H1 (cell line): Measurements from ENCODE around the gene JPT2. TPM values are rescaled to one million over a fixed set of nuclear protein-coding genes. Genes with fewer than 3 reads are reported as not detected.

Experiments used
- CTCF ChIA-PET: fragments of 300-600 bp; sonication (Branson Sonifier 250); formaldehyde crosslinking; loops from one replicate; lab custom pipeline; 2021; ENCODE audit not compliant: partially characterized antibody; lab: Charles Lee
- POLR2A ChIA-PET: fragments of 300-600 bp; sonication (Branson Sonifier 250); formaldehyde crosslinking; loops from one replicate; lab custom pipeline; 2021; ENCODE audit warnings: inconsistent platforms; ENCODE audit not compliant: partially characterized antibody; lab: Charles Lee
- DNase-seq, 2 experiments: peaks; one replicate each; pipeline versions ENCODE4 v3.0.0 to v3.0.0-alpha.2; 2010 to 2022; ENCODE audit warnings: low spot score in 2 of 2, low read depth in 1 of 2, mixed read lengths in 1 of 2
- FAIRE-seq: peaks from 2 replicates; lab custom pipeline; 2011; peaks lifted over from hg19 to GRCh38; lab: Jason Lieb, UNC
- H2AFZ ChIP-seq: 2 replicates; pipeline ENCODE4 v1.8.1; 2012; ENCODE audit warnings: low read length, inconsistent platforms
- H2AK5ac ChIP-seq: 2 replicates; pipeline ENCODE4 v1.6.1; 2013; ENCODE audit warnings: low read depth, low read length
- H2BK120ac ChIP-seq: replicated peaks from 2 replicates; pipeline ENCODE3; 2013; ENCODE audit warnings: low read depth, low read length, inconsistent platforms
- H2BK12ac ChIP-seq: 2 replicates; pipeline ENCODE4 v1.6.1; 2013; ENCODE audit warnings: low read depth, low read length
- H2BK15ac ChIP-seq: 2 replicates; pipeline ENCODE4 v1.6.1; 2013; ENCODE audit warnings: low read length
- H2BK20ac ChIP-seq: 2 replicates; pipeline ENCODE4 v1.6.1; 2013; ENCODE audit warnings: low read length
- H2BK5ac ChIP-seq: 2 replicates; pipeline ENCODE4 v1.6.1; 2013; ENCODE audit warnings: low read depth, low read length
- H3K14ac ChIP-seq: 2 replicates; pipeline ENCODE4 v1.6.1; 2013; ENCODE audit warnings: inconsistent platforms; ENCODE audit not compliant: insufficient read length
- H3K18ac ChIP-seq: 2 replicates; pipeline ENCODE4 v1.6.1; 2013; ENCODE audit warnings: low read length; ENCODE audit errors: extremely low read depth
- H3K23ac ChIP-seq: 2 replicates; pipeline ENCODE4 v1.6.1; 2013; ENCODE audit warnings: inconsistent platforms; ENCODE audit not compliant: insufficient read length
- H3K23me2 ChIP-seq: 2 replicates; pipeline ENCODE4 v1.6.1; 2013; ENCODE audit warnings: low read depth, low read length
- H3K27ac ChIP-seq: 2 replicates; pipeline ENCODE4 v1.6.1; 2011; ENCODE audit warnings: low read depth, low read length, inconsistent platforms
- H3K27me3 ChIP-seq, 4 experiments: replicated peaks in 1 of 4; 1 replicate in 1 of 4; 2 replicates in 3 of 4; pipeline versions ENCODE4 v1.6.1 to v1.8.1; 2011 to 2013; ENCODE audit warnings: low read length in 3 of 4, mild to moderate bottlenecking in 3 of 4, inconsistent platforms in 2 of 4, mixed read lengths in 2 of 4, moderate library complexity in 1 of 4; ENCODE audit not compliant: control insufficient read depth in 3 of 4, insufficient read depth in 3 of 4; ENCODE audit errors: extremely low read depth in 1 of 4
- H3K36me3 ChIP-seq, 4 experiments: 2 replicates each; pipeline versions ENCODE4 v1.6.1 to v1.8.1; 2011 to 2013; ENCODE audit warnings: mild to moderate bottlenecking in 4 of 4, low read length in 3 of 4, moderate library complexity in 2 of 4, control low read depth in 1 of 4, inconsistent platforms in 1 of 4; ENCODE audit not compliant: insufficient read depth in 4 of 4, control insufficient read depth in 2 of 4
- H3K4ac ChIP-seq: replicated peaks from 2 replicates; pipeline ENCODE3; 2013; ENCODE audit warnings: low read length, low read depth, mixed read lengths, inconsistent platforms; ENCODE audit not compliant: insufficient read length
- H3K4me1 ChIP-seq, 4 experiments: replicated peaks in 1 of 4; 1 replicate in 1 of 4; 2 replicates in 3 of 4; pipeline versions ENCODE4 v1.6.1 to v1.8.1; 2011 to 2013; ENCODE audit warnings: low read length in 3 of 4, inconsistent platforms in 2 of 4, mixed read lengths in 1 of 4; ENCODE audit not compliant: insufficient read depth in 4 of 4, control insufficient read depth in 3 of 4
- H3K4me2 ChIP-seq, 2 experiments: 2 replicates each; pipeline versions ENCODE4 v1.6.1 to v1.8.1; 2011 to 2013; ENCODE audit warnings: low read depth in 2 of 2, low read length in 2 of 2, control low read depth in 1 of 2, inconsistent platforms in 1 of 2, mild to moderate bottlenecking in 1 of 2; ENCODE audit not compliant: insufficient read depth in 1 of 2
- H3K4me3 ChIP-seq, 4 experiments: fragments of 200-600, 300-600 bp in 1 of 4; sonication (generic), shearing (Covaris generic), sonication (Bioruptor Twin) in 1 of 4; 2 replicates each; pipeline versions ENCODE4 v1.5.1 to v1.8.1; 2011 to 2016; ENCODE audit warnings: low read length in 4 of 4, low read depth in 3 of 4, control low read depth in 2 of 4, inconsistent platforms in 2 of 4, mild to moderate bottlenecking in 2 of 4, mixed read lengths in 1 of 4, moderate library complexity in 1 of 4; ENCODE audit not compliant: insufficient read depth in 2 of 4; ENCODE audit errors: extremely low read depth in 1 of 4
- H3K56ac ChIP-seq: replicated peaks from 2 replicates; pipeline ENCODE3; 2013; ENCODE audit warnings: low read depth, mild to moderate bottlenecking, mixed read lengths, low read length, inconsistent platforms; ENCODE audit not compliant: insufficient read length
- H3K79me1 ChIP-seq: 2 replicates; pipeline ENCODE4 v1.6.1; 2013; ENCODE audit warnings: low read depth, low read length, control low read depth
- H3K79me2 ChIP-seq, 2 experiments: 2 replicates each; pipeline versions ENCODE4 v1.6.1 to v1.8.1; 2012 to 2013; ENCODE audit warnings: low read length in 2 of 2, mild to moderate bottlenecking in 2 of 2, inconsistent platforms in 1 of 2; ENCODE audit not compliant: insufficient read depth in 2 of 2, control insufficient read depth in 1 of 2
- H3K9ac ChIP-seq, 4 experiments: replicated peaks in 1 of 4; 1 replicate in 1 of 4; 2 replicates in 3 of 4; pipeline versions ENCODE4 v1.6.1 to v1.8.1; 2011 to 2013; ENCODE audit warnings: low read depth in 3 of 4, low read length in 3 of 4, control low read depth in 2 of 4, mild to moderate bottlenecking in 2 of 4, moderate library complexity in 2 of 4, inconsistent platforms in 1 of 4; ENCODE audit errors: extremely low read depth in 1 of 4
- H3K9me3 ChIP-seq, 2 experiments: 2 replicates each; pipeline versions ENCODE4 v1.6.1 to v1.8.1; 2012 to 2013; ENCODE audit warnings: mild to moderate bottlenecking in 2 of 2, moderate library complexity in 2 of 2, control low read depth in 1 of 2, inconsistent platforms in 1 of 2, low read depth in 1 of 2, low read length in 1 of 2, mixed read lengths in 1 of 2; ENCODE audit not compliant: insufficient read depth in 2 of 2
- H4K20me1 ChIP-seq, 2 experiments: replicated peaks in 1 of 2; 2 replicates each; pipeline versions ENCODE3 to v1.8.1; 2011 to 2013; ENCODE audit warnings: inconsistent platforms in 2 of 2, low read length in 2 of 2, mild to moderate bottlenecking in 1 of 2; ENCODE audit not compliant: insufficient read depth in 2 of 2, control insufficient read depth in 1 of 2
- H4K5ac ChIP-seq: 2 replicates; pipeline ENCODE4 v1.6.1; 2013; ENCODE audit warnings: low read length, low read depth, mixed read lengths, inconsistent platforms; ENCODE audit not compliant: insufficient read length
- H4K8ac ChIP-seq: 2 replicates; pipeline ENCODE4 v1.8.0; 2013; ENCODE audit warnings: mild to moderate bottlenecking, moderate library complexity, low read length, inconsistent platforms; ENCODE audit not compliant: insufficient read depth; ENCODE audit errors: extremely low read depth
- H4K91ac ChIP-seq: replicated peaks from 2 replicates; pipeline ENCODE3; 2013; ENCODE audit warnings: low read length, mixed read lengths, inconsistent platforms; ENCODE audit not compliant: insufficient read length
- E2F6 ChIP-seq: IDR thresholded peaks from 2 replicates; pipeline ENCODE4 v1.6.1; 2012; ENCODE audit warnings: inconsistent platforms
- FOSL1 ChIP-seq: IDR thresholded peaks from 2 replicates; pipeline ENCODE4 v1.6.1; 2011; ENCODE audit warnings: mild to moderate bottlenecking, low read depth, low read length, moderate library complexity; ENCODE audit not compliant: insufficient read depth
- WGBS, 2 experiments: shearing (Covaris generic) in 1 of 2; methylation state at CpG; one replicate each; pipeline versions ENCODE4 v1.1.6 to v1.1.7; 2013 to 2015; ENCODE audit warnings: low lambda C conversion rate in 2 of 2, mixed read lengths in 2 of 2, inconsistent platforms in 1 of 2, low coverage in 1 of 2, missing lambda C conversion rate in 1 of 2; ENCODE audit not compliant: insufficient replicate concordance in 2 of 2, insufficient coverage in 1 of 2, insufficient read length in 1 of 2; ENCODE audit errors: extremely low coverage in 1 of 2, missing lambda C conversion rate in 1 of 2; 5-methylcytosine and 5-hydroxymethylcytosine counted together
- polyA plus RNA-seq, 7 experiments: library from polyadenylated mRNA; depleted of rRNA in 3 of 7; stranded (reverse) in 5 of 7; unstranded in 2 of 7; fragments of >200 nt in 5 of 7; fragments of 200-250 nt in 2 of 7; gene quantifications; 1 replicate in 5 of 7; 2 replicates in 1 of 7; 4 replicates in 1 of 7; pipeline versions ENCODE4 v1.2.1 to v1.2.3, GENCODE V29; 2011 to 2013; ENCODE audit warnings: missing spikeins in 2 of 7, mixed read lengths in 2 of 7
- total RNA-seq: library from RNA; stranded (reverse); fragmentation: NEBNext Ultra II Directional; extraction: Animal tissue kit (Norgen Biotek cat#: 25700); gene quantifications from 2 replicates; pipeline ENCODE4 v1.2.1, GENCODE V29; 2021

Gene JPT2
- total and polyA plus RNA-seq, 2 of the 8 experiments (the other 6 are each of a cell fraction or from before 2014, with no cell fraction given), result 67.6 to 197 TPM

GRCh38 chr16:1655909-1656807, 21.9 kb upstream of the JPT2 start:
- peaks cover 6 to 29% of the 10 kb centered on the region in 2 experiments for H4K20me1 ChIP-seq
- H3K9ac ChIP-seq, result no peak overlapping the region
- H2BK5ac ChIP-seq, result no peak overlapping the region
- H4K5ac ChIP-seq, result no peak overlapping the region
- no peak overlapping the region for H2BK15ac ChIP-seq
- FAIRE-seq, result no peak
- H3K79me2 ChIP-seq, result 0 out of 4 replicates have a peak, but pooled peaks cover 0 to 1% of the 10 kb centered on the region in 2 experiments
- H3K56ac ChIP-seq, result no peak overlapping the region
- H2AFZ ChIP-seq, result no peak overlapping the region
- no peaks in the 10 kb centered on the region for H3K4me1 ChIP-seq
- H3K36me3 ChIP-seq, result peaks cover 14 to 40% (median 33%) of the 10 kb centered on the region in 4 experiments; a peak in 7 of 8 replicates
- H3K4ac ChIP-seq, result no peak overlapping the region
- no peak overlapping the region for H2AK5ac ChIP-seq
- H3K9me3 ChIP-seq, result no peaks in the 10 kb centered on the region
- H3K4me2 ChIP-seq, result no peak overlapping the region
- DNase-seq, result no peak
- CTCF ChIA-PET, result interaction anchor here (0.8 kb wide), 1 partner anchor 12 kb away, joined by 3 read pairs; no protein-coding TSS in a partner anchor
- no peak overlapping the region for H3K18ac ChIP-seq
- no peak overlapping the region; the same call in 1 of the 2 replicates for H4K8ac ChIP-seq
- 92% methylated on average over 47 of the region's 52 CpGs; no CpG with 5 or more reads in 1 of the 2 experiments for WGBS, 2 experiments
- 0 out of 2 replicates have a peak, but pooled peaks cover 7% of the 10 kb centered on the region for H3K79me1 ChIP-seq
- no peaks in the 10 kb centered on the region for H3K23me2 ChIP-seq
- no peaks in the 10 kb centered on the region for H3K27me3 ChIP-seq
- no peak overlapping the region for H3K27ac ChIP-seq
- POLR2A ChIA-PET, result interaction anchor here (1.4 to 2.3 kb wide), 2 partner anchors 12 to 21 kb away, joined by 4 to 5 read pairs; partner anchors contain the start of gene JPT2
- no peak overlapping the region for H4K91ac ChIP-seq
- H3K4me3 ChIP-seq, result no peak overlapping the region
- H2BK120ac ChIP-seq, result no peak overlapping the region
- no peak overlapping the region for H2BK20ac ChIP-seq
- no peak overlapping the region for H3K23ac ChIP-seq
- no peak overlapping the region for H2BK12ac ChIP-seq
- H3K14ac ChIP-seq, result no peak overlapping the region
- no peak for TF ChIP-seq FOSL1
- no peak for TF ChIP-seq E2F6
